OCI-LY1 (cell line): ENCODE results near the gene COL16A1.

Source experiments
- H2AFZ ChIP-seq: fragments of 200-600 bp; sonication (generic), shearing (Covaris generic); 2 replicates; pipeline ENCODE4 v1.6.0; 2014; ENCODE audit warnings: antibody characterized with exemption, mild to moderate bottlenecking, low read length
- H3F3A ChIP-seq: fragments of 200-600 bp; sonication (generic), shearing (Covaris generic); 2 replicates; pipeline ENCODE4 v1.6.0; 2014; ENCODE audit warnings: mild to moderate bottlenecking, antibody characterized with exemption, low read length, moderate library complexity; ENCODE audit not compliant: insufficient read depth
- H3K27ac ChIP-seq: fragments of 200-600 bp; sonication (generic); 2 replicates; pipeline ENCODE4 v1.5.1; 2014; ENCODE audit warnings: low read length, mixed run types, mild to moderate bottlenecking, low read depth; ENCODE audit not compliant: poor library complexity, severe bottlenecking
- H3K27me3 ChIP-seq: fragments of 200-600 bp; sonication (generic); 2 replicates; pipeline ENCODE4 v1.6.0; 2014; ENCODE audit warnings: antibody characterized with exemption, mild to moderate bottlenecking, low read length, moderate library complexity; ENCODE audit not compliant: insufficient read depth
- H3K36me3 ChIP-seq: fragments of 200-600 bp; sonication (generic); 2 replicates; pipeline ENCODE4 v1.6.1; 2014; ENCODE audit warnings: mild to moderate bottlenecking, antibody characterized with exemption, low read length, moderate library complexity, mixed read lengths; ENCODE audit not compliant: insufficient read depth
- H3K4me1 ChIP-seq: fragments of 200-600 bp; sonication (generic); 2 replicates; pipeline ENCODE4 v1.5.1; 2014; ENCODE audit warnings: mild to moderate bottlenecking, low read length, moderate library complexity; ENCODE audit not compliant: insufficient read depth, severe bottlenecking
- H3K4me2 ChIP-seq: fragments of 200-600 bp; sonication (generic), shearing (Covaris generic); 2 replicates; pipeline ENCODE4 v1.6.1; 2014; ENCODE audit warnings: low read length
- H3K4me3 ChIP-seq: fragments of 200-600 bp; sonication (generic); 2 replicates; pipeline ENCODE4 v1.5.1; 2014; ENCODE audit warnings: low read length, low read depth, mild to moderate bottlenecking, mixed read lengths; ENCODE audit not compliant: poor library complexity, severe bottlenecking
- H3K79me2 ChIP-seq: fragments of 200-600 bp; shearing (Covaris generic); 2 replicates; pipeline ENCODE4 v1.6.1; 2016; ENCODE audit warnings: mixed run types, low read length, mixed read lengths; ENCODE audit not compliant: insufficient read depth
- H3K9ac ChIP-seq: fragments of 200-600 bp; sonication (generic), shearing (Covaris generic); 2 replicates; pipeline ENCODE4 v1.6.1; 2014; ENCODE audit warnings: mild to moderate bottlenecking, low read length, mixed read lengths
- H3K9me2 ChIP-seq: fragments of 200-600 bp; sonication (generic), shearing (Covaris generic); 2 replicates; pipeline ENCODE4 v1.6.1; 2014; ENCODE audit warnings: low read depth, mild to moderate bottlenecking, low read length, mixed read lengths
- H3K9me3 ChIP-seq: fragments of 200-600 bp; shearing (Covaris generic); 2 replicates; pipeline ENCODE4 v1.6.1; 2014; ENCODE audit warnings: low read length, mixed read lengths
- H4K20me1 ChIP-seq: fragments of 200-600 bp; sonication (generic), shearing (Covaris generic); 2 replicates; pipeline ENCODE4 v1.6.0; 2016; ENCODE audit warnings: mild to moderate bottlenecking, low read length; ENCODE audit not compliant: insufficient read depth
- CTCF ChIP-seq: fragments of 200-600 bp; sonication (generic), shearing (Covaris generic); IDR thresholded peaks from 2 replicates; pipeline ENCODE4 v1.5.1; 2017; ENCODE audit warnings: mild to moderate bottlenecking, antibody characterized with exemption, low read length, moderate library complexity, mixed read lengths
- EZH2 ChIP-seq: fragments of 200-600 bp; sonication (generic), shearing (Covaris generic); IDR thresholded peaks from 2 replicates; pipeline ENCODE4 v1.8.0; 2017; ENCODE audit warnings: borderline replicate concordance, mixed run types, mild to moderate bottlenecking, antibody characterized with exemption, low read length, moderate library complexity, mixed read lengths

Gene COL16A1

GRCh38 chr1:31644560-31645273, 59.1 kb downstream of the COL16A1 start, which contains the start of gene PEF1:
PEF1 (minus strand) TSS chr1:31644876; CDS start chr1:31644864, 12 bp downstream.
- H3K27me3 ChIP-seq, result no peaks in the 10 kb centered on the region
- H3K27ac ChIP-seq, result peak within 1 kb of the TSS; percentile 31
- H3K9ac ChIP-seq, result peak within 1 kb of the TSS; percentile 90
- H3K4me1 ChIP-seq, result peaks cover 28% of the 10 kb centered on the region
- H3K4me2 ChIP-seq, result peak within 1 kb of the TSS; percentile 85
- H4K20me1 ChIP-seq, result no peaks in the 10 kb centered on the region
- peak within 1 kb of the TSS; percentile 88 for H3K4me3 ChIP-seq
- peaks cover 4% of the 10 kb centered on the region; the same call in 1 of the 2 replicates for H3K36me3 ChIP-seq
- no peak within 1 kb of the TSS for H2AFZ ChIP-seq
- peaks cover 32% of the 10 kb centered on the region for H3K79me2 ChIP-seq
- H3K9me2 ChIP-seq, result no peaks in the 10 kb centered on the region
- H3K9me3 ChIP-seq, result no peaks in the 10 kb centered on the region
- TF ChIP-seq EZH2 (no peak), CTCF (no peak)
- H3F3A ChIP-seq, result no peaks in the 10 kb centered on the region

DNA sequence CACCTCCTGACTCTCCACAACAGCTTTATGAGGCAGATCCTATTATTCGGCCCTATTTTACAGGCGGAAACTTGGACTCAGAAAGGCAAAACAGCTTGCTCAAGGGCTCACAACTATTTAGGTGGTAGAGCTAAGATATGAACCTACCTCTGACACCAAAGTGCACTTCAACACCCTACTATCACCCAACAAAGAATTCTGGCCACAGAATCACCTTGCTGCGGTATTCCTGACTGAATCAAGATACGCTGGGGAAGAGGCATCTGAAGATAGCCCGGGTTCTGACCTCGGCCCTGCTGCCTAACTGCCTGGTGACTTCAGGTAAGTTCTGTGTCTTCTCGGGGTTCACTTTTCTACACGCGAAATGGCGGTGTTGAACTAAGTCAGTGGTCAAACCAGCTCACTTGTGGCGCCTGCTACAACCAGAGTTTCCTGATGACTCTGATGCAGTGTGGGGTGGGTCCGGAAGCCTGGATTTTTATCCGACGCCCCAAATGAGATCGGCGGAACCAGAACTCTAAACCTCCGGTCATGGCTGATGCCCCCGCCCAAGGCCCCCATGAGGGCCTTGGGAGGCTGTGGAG, 59.7 kb downstream of the COL16A1 start:
- TF ChIP-seq EZH2, result no peak
- TF ChIP-seq CTCF, result no peak
- peaks cover 39% of the 10 kb centered on the region for H3K79me2 ChIP-seq
- H3K9me2 ChIP-seq, result no peaks in the 10 kb centered on the region
- peaks cover 4% of the 10 kb centered on the region; the same call in 1 of the 2 replicates for H3K36me3 ChIP-seq
- H2AFZ ChIP-seq, result no peak overlapping the region
- no peaks in the 10 kb centered on the region for H4K20me1 ChIP-seq
- H3K27me3 ChIP-seq, result no peaks in the 10 kb centered on the region
- peak overlapping the region; percentile 31 for H3K27ac ChIP-seq
- H3K9ac ChIP-seq, result peak overlapping the region; percentile 90
- peak overlapping the region; percentile 85 for H3K4me2 ChIP-seq
- H3F3A ChIP-seq, result no peaks in the 10 kb centered on the region
- H3K4me3 ChIP-seq, result peak overlapping the region; percentile 88
- H3K4me1 ChIP-seq, result peaks cover 35% of the 10 kb centered on the region
- no peaks in the 10 kb centered on the region for H3K9me3 ChIP-seq

GRCh38 chr1:31642897-31643296, 60.9 kb downstream of the COL16A1 start:
- Histone ChIP-seq H3K27ac (no peak overlapping the region), H2AFZ (no peak overlapping the region), H3K27me3 (no peaks in the 10 kb centered on the region), H3K79me2 (peaks cover 50% of the 10 kb centered on the region), H3K9me3 (no peaks in the 10 kb centered on the region), H3K9me2 (no peaks in the 10 kb centered on the region), H3F3A (no peaks in the 10 kb centered on the region), H3K36me3 (peaks cover 4% of the 10 kb centered on the region; the same call in 1 of the 2 replicates), H3K4me3 (no peak overlapping the region), H3K4me2 (peak overlapping the region; percentile 85), H3K4me1 (peaks cover 46% of the 10 kb centered on the region), H4K20me1 (no peaks in the 10 kb centered on the region), H3K9ac (no peak overlapping the region)
- TF ChIP-seq CTCF (no peak), EZH2 (no peak)
